HG02981 (cell line): Measurements from ENCODE around the gene AKT3.
"Not testable (repeated sequence)": the region's sequence is repeated elsewhere in the genome, so short reads cannot be mapped to it uniquely, and the experiment has no call there.

Experiments used
- ATAC-seq: cut with Tn5 transposase; IDR thresholded peaks from one replicate; pipeline ENCODE4 v1.9.1; 2021; ENCODE audit warnings: mild to moderate bottlenecking, moderate library complexity; ENCODE audit not compliant: unreplicated experiment

Gene AKT3

GRCh38 chr1:243842978-243843511 lies 7.0 kb downstream of the AKT3 start:
- ATAC-seq, result no peak

DNA sequence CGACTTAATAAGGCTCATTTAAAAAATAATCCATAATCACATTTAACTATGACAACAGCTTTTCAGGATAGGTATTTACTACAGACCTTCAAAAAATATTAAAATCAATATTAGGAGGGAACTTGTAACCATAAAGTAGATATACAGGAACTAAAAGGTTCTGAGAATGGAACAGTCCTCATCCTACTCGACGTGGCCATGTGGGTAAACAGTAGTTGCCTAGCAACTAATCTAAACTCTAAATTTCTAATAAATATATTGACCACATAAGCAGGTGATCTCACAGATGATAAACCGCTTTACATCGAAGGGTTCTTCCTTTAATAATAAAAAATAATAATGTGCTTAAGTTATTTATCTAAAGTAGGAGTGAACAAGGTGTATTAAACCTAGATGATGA lies 7.9 kb downstream of the AKT3 start:
- ATAC-seq, result no peak

- no peak for ATAC-seq
Measured at GRCh38 chr1:243841507-243841906, 8.5 kb downstream of the AKT3 start.

- ATAC-seq, result peak; percentile 83
Measured at GRCh38 chr1:243837907-243838535, 12.0 kb downstream of the AKT3 start.

GRCh38 chr1:243834130-243834529 lies 15.9 kb downstream of the AKT3 start:
- no peak for ATAC-seq

DNA sequence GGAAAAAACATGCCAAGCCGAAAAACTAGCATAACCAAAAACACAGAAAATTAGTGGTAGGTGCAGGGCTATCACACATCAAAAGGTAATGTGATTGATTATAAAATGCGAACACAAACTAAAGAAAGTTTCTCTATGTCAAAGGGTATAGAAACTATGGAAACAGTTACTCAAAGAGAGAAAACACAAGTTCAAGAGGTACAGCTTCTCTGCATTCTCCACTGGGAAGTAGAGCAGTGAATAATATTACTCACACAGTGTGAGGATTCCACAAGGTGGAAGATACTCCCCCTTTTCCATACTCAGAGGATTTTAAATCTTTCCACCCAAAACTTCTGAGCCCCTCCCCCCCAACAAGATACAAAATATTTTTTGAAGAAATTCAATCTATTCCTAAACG lies 18.6 kb downstream of the AKT3 start:
- no peak for ATAC-seq

GRCh38 chr1:243827206-243827605 lies 22.8 kb downstream of the AKT3 start:
- no peak for ATAC-seq

- ATAC-seq, result not testable (repeated sequence)
Measured at GRCh38 chr1:243824907-243825306, 25.1 kb downstream of the AKT3 start.

DNA sequence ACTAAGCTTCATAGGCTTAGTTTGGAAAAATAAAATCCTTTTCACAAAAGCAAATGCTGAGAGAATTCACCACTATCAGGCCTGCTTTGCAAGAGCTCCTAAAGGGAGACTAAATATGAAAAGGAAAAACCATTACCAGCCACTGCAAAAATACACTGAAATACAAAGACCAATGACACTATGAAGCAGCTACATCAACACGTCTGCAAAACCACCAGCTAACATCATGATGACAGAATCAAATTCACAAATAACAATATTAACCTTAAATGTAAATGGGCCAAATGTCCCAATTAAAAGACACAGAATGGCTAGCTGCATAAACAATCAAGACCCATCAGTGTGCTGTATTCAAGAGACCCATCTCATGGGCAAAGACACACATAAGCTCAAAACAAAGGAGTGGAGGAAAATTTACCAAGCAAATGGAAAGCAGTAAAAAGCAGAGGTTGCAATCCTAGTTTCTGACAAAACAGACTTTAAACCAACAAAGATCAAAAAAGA lies 28.8 kb downstream of the AKT3 start:
- ATAC-seq, result no peak

DNA sequence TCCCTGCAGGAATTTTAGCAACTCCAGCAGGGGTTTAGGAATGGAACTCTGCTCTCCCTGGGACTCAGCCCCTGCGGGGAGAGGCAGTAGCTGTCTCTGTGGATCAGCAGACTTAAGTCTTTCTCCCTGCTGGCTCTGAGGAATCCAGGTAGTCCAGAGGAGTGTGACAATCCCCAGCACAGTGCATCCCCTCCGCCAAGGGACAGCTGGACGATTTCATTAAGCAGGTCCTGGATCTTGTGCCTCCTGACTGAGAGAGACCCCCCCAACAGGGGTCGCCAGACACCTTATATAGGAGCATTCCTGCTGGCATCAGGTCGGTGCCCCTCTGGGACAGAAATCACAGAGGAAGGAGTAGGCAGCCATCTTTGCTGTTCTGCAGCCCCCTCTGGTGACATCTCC lies 30.6 kb downstream of the AKT3 start:
- no peak for ATAC-seq

DNA sequence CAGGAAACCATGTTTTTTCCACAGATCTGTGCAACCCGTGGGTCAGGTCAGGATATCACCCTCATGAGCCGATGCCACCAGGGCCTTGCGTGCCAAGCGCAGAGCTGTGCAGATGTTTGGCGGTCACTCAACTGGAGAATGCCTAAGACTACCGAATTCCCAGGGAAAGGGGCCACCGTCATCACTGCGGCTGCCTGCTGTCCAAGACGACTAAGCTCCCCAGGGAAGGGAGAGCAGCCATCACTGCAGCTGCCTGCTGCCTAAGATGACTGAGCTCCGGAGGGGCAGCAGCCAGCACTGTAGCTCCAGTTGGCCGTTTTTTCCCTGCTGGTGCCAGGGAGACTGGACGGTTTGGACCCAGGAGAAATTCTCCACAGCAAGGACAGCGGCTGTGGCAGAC lies 31.1 kb downstream of the AKT3 start:
- ATAC-seq, result no peak

DNA sequence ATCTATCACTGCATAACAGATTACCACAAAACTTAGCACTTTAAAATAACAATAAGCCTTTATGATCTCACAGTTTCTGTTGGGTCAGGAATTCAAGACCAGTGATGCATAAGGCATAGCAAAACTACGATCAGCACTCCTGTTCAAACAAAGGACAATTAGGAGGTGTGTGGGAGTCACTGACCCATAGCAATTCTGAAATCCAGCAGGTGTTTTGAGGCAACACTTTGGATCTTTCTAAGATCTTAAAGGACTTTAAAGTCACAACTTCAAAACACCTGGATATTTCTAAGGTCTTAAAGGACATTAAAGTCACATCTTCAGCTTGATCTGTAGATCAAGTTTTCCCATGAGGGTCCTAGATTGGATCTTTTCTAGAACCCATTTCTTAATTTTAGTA lies 35.3 kb downstream of the AKT3 start:
- no peak for ATAC-seq

- ATAC-seq, result not testable (repeated sequence)
Measured at GRCh38 chr1:243807346-243807745, 42.7 kb downstream of the AKT3 start.

DNA sequence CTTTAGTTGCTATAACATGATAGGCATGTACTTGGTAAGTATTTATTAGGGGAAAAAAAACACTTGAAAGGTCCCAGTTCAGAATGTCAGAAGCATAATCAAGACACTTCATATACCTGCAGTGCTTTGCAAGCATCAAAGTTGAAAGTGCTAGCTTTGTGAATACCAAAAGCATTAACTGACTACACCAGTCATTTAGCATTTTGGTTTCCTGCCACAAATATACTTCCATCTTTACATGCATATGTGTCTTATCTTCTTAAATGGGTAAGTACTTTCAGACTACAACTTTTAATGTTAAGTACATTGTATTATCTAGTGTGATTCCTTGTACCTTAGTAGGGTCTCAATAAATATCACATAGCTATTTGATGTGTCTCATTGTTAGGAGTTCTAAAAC lies 43.7 kb downstream of the AKT3 start:
- ATAC-seq, result no peak

DNA sequence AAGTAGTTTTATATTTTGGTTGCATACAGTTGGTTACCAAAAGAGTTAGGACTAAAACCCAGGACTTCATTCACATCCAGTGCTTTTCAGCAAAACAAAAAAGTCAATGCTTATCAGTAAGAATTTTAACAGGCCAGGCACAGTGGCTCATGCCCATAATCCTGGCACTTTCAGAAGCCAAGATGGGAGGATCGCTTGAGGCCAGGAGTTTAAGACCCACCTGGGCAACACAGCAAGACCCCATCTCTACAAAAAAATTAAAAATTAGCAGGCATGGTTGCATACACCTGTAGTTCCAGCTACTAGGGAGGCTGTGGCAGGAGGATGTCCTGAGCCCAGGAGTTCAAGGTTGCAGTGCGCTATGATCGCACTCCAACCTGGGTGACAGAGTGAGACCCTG lies 47.3 kb downstream of the AKT3 start:
- no peak for ATAC-seq

GRCh38 chr1:243801378-243801777 lies 48.7 kb downstream of the AKT3 start:
- no peak for ATAC-seq

- no peak for ATAC-seq
Measured at GRCh38 chr1:243799908-243800307, 50.1 kb downstream of the AKT3 start.

GRCh38 chr1:243798726-243799125 lies 51.3 kb downstream of the AKT3 start:
- no peak for ATAC-seq

DNA sequence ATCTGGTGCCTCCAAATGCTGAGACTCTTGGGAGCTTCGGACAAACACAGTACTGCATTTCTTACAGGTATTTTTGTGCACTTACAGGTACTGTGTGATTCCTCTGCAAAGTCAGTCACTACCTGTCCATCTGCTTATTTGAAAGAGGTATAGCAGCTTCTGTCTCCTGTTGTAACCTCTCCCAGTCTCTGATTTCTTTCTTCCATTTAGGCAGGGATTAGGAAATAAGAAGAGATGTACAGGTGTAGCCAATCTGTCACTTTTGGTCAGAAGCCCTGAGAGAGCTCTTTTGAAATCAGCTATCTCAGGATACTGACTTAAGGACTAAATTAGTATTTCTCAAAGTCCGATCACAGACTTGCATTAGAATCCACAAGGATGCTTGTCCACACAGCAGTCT lies 54.0 kb downstream of the AKT3 start:
- ATAC-seq, result no peak

- no peak for ATAC-seq
Measured at GRCh38 chr1:243793298-243793697, 56.7 kb downstream of the AKT3 start.

GRCh38 chr1:243792891-243793290 lies 57.2 kb downstream of the AKT3 start:
- no peak for ATAC-seq

GRCh38 chr1:243792401-243792800 lies 57.6 kb downstream of the AKT3 start:
- ATAC-seq, result no peak
